K562 treated with DMSO at 1 percent for 24 hours (cell line): ENCODE data around the gene RGS12. TPM values are rescaled to one million over a fixed set of nuclear protein-coding genes. Genes with fewer than 3 reads are reported as not detected.

Source experiments
- total RNA-seq: library from RNA; unstranded; fragments of 300-600 nt; gene quantifications from 2 replicates; pipeline ENCODE4 v1.2.3, GENCODE V29; 2022; ENCODE audit warnings: low read depth; ENCODE audit not compliant: insufficient read depth

RGS12 gene, protein sequence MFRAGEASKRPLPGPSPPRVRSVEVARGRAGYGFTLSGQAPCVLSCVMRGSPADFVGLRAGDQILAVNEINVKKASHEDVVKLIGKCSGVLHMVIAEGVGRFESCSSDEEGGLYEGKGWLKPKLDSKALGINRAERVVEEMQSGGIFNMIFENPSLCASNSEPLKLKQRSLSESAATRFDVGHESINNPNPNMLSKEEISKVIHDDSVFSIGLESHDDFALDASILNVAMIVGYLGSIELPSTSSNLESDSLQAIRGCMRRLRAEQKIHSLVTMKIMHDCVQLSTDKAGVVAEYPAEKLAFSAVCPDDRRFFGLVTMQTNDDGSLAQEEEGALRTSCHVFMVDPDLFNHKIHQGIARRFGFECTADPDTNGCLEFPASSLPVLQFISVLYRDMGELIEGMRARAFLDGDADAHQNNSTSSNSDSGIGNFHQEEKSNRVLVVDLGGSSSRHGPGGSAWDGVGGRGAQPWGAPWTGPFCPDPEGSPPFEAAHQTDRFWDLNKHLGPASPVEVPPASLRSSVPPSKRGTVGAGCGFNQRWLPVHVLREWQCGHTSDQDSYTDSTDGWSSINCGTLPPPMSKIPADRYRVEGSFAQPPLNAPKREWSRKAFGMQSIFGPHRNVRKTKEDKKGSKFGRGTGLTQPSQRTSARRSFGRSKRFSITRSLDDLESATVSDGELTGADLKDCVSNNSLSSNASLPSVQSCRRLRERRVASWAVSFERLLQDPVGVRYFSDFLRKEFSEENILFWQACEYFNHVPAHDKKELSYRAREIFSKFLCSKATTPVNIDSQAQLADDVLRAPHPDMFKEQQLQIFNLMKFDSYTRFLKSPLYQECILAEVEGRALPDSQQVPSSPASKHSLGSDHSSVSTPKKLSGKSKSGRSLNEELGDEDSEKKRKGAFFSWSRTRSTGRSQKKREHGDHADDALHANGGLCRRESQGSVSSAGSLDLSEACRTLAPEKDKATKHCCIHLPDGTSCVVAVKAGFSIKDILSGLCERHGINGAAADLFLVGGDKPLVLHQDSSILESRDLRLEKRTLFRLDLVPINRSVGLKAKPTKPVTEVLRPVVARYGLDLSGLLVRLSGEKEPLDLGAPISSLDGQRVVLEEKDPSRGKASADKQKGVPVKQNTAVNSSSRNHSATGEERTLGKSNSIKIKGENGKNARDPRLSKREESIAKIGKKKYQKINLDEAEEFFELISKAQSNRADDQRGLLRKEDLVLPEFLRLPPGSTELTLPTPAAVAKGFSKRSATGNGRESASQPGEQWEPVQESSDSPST (N-terminal part only)
- 15.3 and 33.6 TPM in 2 replicates for total RNA-seq

DNA sequence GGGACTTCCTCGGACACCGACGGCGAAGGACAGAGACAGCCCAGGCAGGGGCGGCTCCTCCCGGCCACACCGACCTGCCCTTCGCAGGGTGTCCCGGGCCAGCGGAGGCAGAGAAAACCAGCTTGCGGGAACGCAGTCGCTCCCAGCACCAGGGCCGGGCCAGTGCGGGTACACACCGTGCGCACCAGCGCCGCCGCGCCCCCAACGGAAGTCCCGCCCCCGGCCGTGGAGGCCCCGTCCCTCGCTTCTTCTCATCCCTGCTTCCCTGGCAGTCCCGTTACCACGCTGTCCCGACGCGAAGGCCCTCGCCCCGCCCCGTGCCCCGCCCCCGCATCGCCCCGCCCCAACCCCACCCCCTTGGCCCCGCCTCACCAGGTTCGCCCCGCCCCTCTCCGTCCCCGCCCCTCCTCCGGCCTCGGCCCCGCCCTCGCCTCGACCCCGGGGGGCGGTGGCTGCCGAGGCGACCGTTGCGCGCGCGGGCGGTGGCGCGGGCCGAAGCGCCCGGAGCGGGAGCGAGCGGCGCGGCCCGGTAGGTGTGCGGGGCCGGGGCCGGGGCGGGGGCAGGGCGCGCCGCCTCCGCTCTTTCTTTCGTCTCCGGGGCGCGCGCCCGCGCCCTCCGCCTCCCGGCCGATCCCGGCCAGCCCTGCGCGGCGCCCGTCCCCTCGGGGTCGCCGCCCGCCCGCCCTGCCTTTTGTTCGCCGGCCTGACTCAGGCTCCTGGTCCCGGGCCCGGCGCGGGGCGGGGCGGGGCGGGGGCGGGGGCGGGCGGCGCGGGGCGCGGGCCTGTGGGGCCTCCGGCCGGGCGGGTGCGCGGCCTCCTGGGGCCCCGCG is at the start of gene RGS12:
Gene RGS12 (plus strand): TSS at position 451 of the 830 bp plus-strand sequence. CDS start 23,150 bp downstream, outside the sequence.

DNA sequence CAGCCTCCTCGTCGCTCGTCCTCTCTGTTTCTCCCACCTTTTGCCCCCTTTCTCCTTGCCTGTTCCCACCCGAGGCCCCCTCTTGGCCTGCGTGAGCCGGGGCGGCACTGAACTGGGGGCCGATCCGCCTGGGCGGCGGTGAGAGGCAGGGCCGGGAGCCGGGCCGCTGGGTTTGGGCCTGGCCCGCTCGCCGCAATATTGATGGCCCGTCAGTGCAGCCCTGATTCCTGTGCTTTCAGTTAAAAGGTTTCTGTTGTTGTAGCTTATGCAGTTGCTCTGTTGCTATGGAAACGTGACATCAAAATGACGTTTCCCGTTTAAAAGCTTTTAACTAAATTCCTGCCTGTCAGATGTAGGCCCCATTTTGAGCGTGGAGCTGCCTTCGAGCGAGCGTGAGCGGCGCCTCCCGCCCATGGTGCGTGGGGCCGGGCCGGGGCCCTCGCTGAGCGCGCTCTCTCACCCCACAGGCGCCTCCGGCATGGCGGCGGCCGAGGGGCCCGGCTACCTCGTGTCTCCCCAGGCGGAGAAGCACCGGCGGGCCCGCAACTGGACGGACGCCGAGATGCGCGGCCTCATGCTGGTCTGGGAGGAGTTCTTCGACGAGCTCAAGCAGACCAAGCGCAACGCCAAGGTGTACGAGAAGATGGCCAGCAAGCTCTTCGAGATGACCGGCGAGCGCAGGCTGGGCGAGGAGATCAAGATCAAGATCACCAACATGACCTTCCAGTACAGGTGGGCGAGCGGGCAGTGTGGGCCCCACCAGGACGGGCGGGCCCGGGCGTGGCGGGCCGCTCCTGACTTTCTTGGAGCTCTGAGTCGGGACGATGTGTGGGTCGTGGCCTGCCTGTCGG is 43.8 kb upstream of the RGS12 start, which contains the start of gene MSANTD1:
Gene MSANTD1 (plus strand): TSS at position 349 of the 851 bp plus-strand sequence. CDS start 64 bp downstream, at position 413.

Other genes starting within 250 kb of the RGS12 start
- not detected in 2 replicates for gene HTT-AS, start 218.5 kb upstream of the RGS12 start, total RNA-seq
- gene HTT, start 218.3 kb upstream of the RGS12 start, total RNA-seq: 18.6 and 21.1 TPM in 2 replicates
- 0.73 and 0.79 TPM in 2 replicates for gene MSANTD1, start 43.9 kb upstream of the RGS12 start, total RNA-seq
- gene HGFAC, start 148.9 kb downstream of the RGS12 start, total RNA-seq: not detected in 2 replicates
- gene DOK7, start 170.3 kb downstream of the RGS12 start, total RNA-seq: 0.15 TPM in 1 of 2 replicates, not detected in the other
- 176 and 179 TPM in 2 replicates for gene LRPAP1, start 239.4 kb downstream of the RGS12 start, total RNA-seq